ENCODE data around the gene CCDC88C. TPM values are rescaled to one million over a fixed set of nuclear protein-coding genes. Genes with fewer than 3 reads are reported as not detected.

The CCDC88C gene
- total RNA-seq, 2 experiments from 2014 or later: 269 to 287 TPM

- Histone ChIP-seq H3K4me1 (ENCODE audit: insufficient read depth, low read length) (peaks cover 90% of the 10 kb centered on the region), H3K4me3 (ENCODE audit: low read length) (no peak overlapping the region), H3K27ac (ENCODE audit: low read depth in 1 of 2, low read length in 2 of 2) (no peak overlapping the region), H3K9me3 (ENCODE audit: control insufficient read depth in 1 of 2, insufficient read depth in 1 of 2, low read length in 2 of 2) (no peaks in the 10 kb centered on the region), H3K27me3 (ENCODE audit: control insufficient read depth in 1 of 2, insufficient read depth in 2 of 2, low read length in 2 of 2) (no peaks in the 10 kb centered on the region), H3K36me3 (ENCODE audit: insufficient read depth, low read length) (peaks cover 87% of the 10 kb centered on the region)
- H3K4me3 Mint-ChIP-seq: no peak overlapping the region
- peaks cover 73% of the 10 kb centered on the region for H3K4me1 Mint-ChIP-seq (ENCODE audit: low read depth)
- intact Hi-C loops (cut with DNase I, micrococcal nuclease): no loop called here
- no peaks in the 10 kb centered on the region for H3K9me3 Mint-ChIP-seq
- CTCF ChIA-PET: interaction anchor here (1.0 kb wide), 1 partner anchor 86 kb away, joined by 3 read pairs; no protein-coding TSS in a partner anchor
- H3K27ac Mint-ChIP-seq: peak overlapping the region; percentile 88
- POLR2A ChIA-PET: interaction anchor here (0.9 to 2.7 kb wide), 3 partner anchors 60 to 107 kb away, joined by 3 to 9 read pairs (median 5); no protein-coding TSS in a partner anchor
- no peak for DNase-seq
- no peaks in the 10 kb centered on the region for H3K27me3 Mint-ChIP-seq
- no peak for ATAC-seq (ENCODE audit: poor library complexity)
- no peak for TF ChIP-seq CTCF (IDR thresholded peaks at IDR 0.05)
- H3K36me3 Mint-ChIP-seq (ENCODE audit: low read depth): peaks cover 89% of the 10 kb centered on the region
Measured at GRCh38 chr14:91313154-91313850, 104.3 kb downstream of the CCDC88C start.

DNA sequence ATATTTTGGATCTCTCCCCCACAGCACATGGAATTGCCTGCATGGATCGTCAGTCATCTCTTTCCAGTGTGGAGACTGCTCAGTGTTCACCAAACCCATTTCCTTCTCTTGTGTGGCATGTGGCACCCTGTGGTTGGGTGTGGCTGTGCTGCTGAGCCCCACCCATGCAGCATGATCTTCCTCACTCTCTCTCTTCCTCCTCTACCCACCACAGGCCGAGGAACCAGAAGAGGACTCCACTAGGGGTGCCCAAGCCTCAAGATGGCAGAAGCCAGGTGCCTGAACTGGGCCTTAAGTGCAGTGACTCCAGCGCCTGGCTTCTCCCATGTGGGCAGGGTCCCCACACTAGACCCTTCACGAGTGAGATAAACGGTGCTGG, 106.3 kb downstream of the CCDC88C start:
- no peaks in the 10 kb centered on the region for H3K9me3 ChIP-seq (ENCODE audit: control insufficient read depth in 1 of 2, insufficient read depth in 1 of 2, low read length in 2 of 2)
- Mint-ChIP-seq H3K36me3 (ENCODE audit: low read depth) (peaks cover 92% of the 10 kb centered on the region), H3K27me3 (no peaks in the 10 kb centered on the region), H3K4me3 (peak overlapping the region; percentile 59), H3K4me1 (ENCODE audit: low read depth) (peaks cover 53% of the 10 kb centered on the region), H3K9me3 (no peaks in the 10 kb centered on the region), H3K27ac (peak overlapping the region; percentile 88)
- peak; percentile 25 to 93 (median 52) for DNase-seq
- TF ChIP-seq CTCF (IDR thresholded peaks at IDR 0.05): peak; percentile 23
- POLR2A ChIA-PET: interaction anchor here (0.6 to 2.2 kb wide), 5 partner anchors 10 to 106 kb away, joined by 3 to 9 read pairs (median 4); partner anchors contain the start of gene CCDC88C
- peaks cover 95% of the 10 kb centered on the region for H3K36me3 ChIP-seq (ENCODE audit: insufficient read depth, low read length)
- H3K4me1 ChIP-seq (ENCODE audit: insufficient read depth, low read length): peaks cover 70% of the 10 kb centered on the region
- ATAC-seq (ENCODE audit: poor library complexity): peak; percentile 56
- intact Hi-C loops (cut with DNase I, micrococcal nuclease): no loop called here
- peak overlapping the region; percentile 51 to 63 for H3K27ac ChIP-seq (ENCODE audit: low read depth in 1 of 2, low read length in 2 of 2)
- CTCF ChIA-PET: interaction anchor here (1.8 kb wide), 1 partner anchor 12 kb away, joined by 7 read pairs; no protein-coding TSS in a partner anchor
- no peaks in the 10 kb centered on the region for H3K27me3 ChIP-seq (ENCODE audit: control insufficient read depth in 1 of 2, insufficient read depth in 2 of 2, low read length in 2 of 2)
- H3K4me3 ChIP-seq (ENCODE audit: low read length): no peak overlapping the region

GRCh38 chr14:91310606-91311283, 106.9 kb downstream of the CCDC88C start:
- POLR2A ChIA-PET: interaction anchor here (0.6 to 2.2 kb wide), 7 partner anchors 9 to 107 kb away, joined by 3 to 9 read pairs (median 3); partner anchors contain the start of gene CCDC88C
- Mint-ChIP-seq H3K9me3 (no peaks in the 10 kb centered on the region), H3K27ac (peak overlapping the region; percentile 88), H3K27me3 (no peaks in the 10 kb centered on the region), H3K4me3 (peak overlapping the region; percentile 59), H3K4me1 (ENCODE audit: low read depth) (peaks cover 49% of the 10 kb centered on the region), H3K36me3 (ENCODE audit: low read depth) (peaks cover 92% of the 10 kb centered on the region)
- no peak for TF ChIP-seq CTCF (IDR thresholded peaks at IDR 0.05)
- peak; percentile 72 for ATAC-seq (ENCODE audit: poor library complexity)
- peaks cover 65% of the 10 kb centered on the region for H3K4me1 ChIP-seq (ENCODE audit: insufficient read depth, low read length)
- DNase-seq: peak in 9 of 14 experiments; percentile 17 to 84 (median 44)
- no peaks in the 10 kb centered on the region for H3K9me3 ChIP-seq (ENCODE audit: control insufficient read depth in 1 of 2, insufficient read depth in 1 of 2, low read length in 2 of 2)
- H3K36me3 ChIP-seq (ENCODE audit: insufficient read depth, low read length): peaks cover 95% of the 10 kb centered on the region
- intact Hi-C loops (cut with DNase I, micrococcal nuclease): no loop called here
- H3K4me3 ChIP-seq (ENCODE audit: low read length): no peak overlapping the region
- no peaks in the 10 kb centered on the region for H3K27me3 ChIP-seq (ENCODE audit: control insufficient read depth in 1 of 2, insufficient read depth in 2 of 2, low read length in 2 of 2)
- H3K27ac ChIP-seq (ENCODE audit: low read depth in 1 of 2, low read length in 2 of 2): peak overlapping the region; percentile 51 to 63
- CTCF ChIA-PET: interaction anchor here (1.1 to 1.8 kb wide), 3 partner anchors 13 to 116 kb away, joined by 4 to 7 read pairs (median 5); partner anchors contain the start of gene CCDC88C
